ENCODE measurements around the gene MBNL1.
A peak's percentile ranks its signal among the peaks of the same experiment; 100 is the strongest.
"Not testable (repeated sequence)": the region's sequence is repeated elsewhere in the genome, so short reads cannot be mapped to it uniquely, and the experiment has no call there.

MBNL1 gene

GRCh38 chr3:152416808-152417580 is 148.3 kb downstream of the MBNL1 start:
- DNase-seq, result no peak

GRCh38 chr3:152419748-152420147 is 151.0 kb downstream of the MBNL1 start:
- DNase-seq, result no peak

DNA sequence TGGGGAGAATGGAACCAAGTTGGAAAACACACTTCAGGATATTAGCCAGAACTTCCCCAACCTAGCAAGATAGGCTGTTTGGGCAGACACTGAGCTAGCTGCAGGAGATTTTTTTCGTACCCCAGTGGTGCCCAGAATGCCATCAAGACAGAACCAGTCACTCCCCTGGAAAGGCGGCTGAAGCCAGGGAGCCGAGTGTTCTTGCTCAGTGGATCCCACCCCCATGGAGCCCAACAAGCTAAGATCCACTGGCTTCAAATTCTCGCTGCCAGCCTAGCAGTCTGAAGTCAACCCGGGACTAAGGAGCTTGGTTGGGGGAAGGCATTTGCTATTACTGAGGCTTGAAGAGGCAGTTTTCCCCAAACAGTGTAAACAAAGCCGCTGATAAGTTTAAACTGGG is 152.4 kb downstream of the MBNL1 start:
- DNase-seq, result no peak

- no peak for DNase-seq
These were observed 157.7 kb downstream of the MBNL1 start for GRCh38 chr3:152426393-152426792.

DNA sequence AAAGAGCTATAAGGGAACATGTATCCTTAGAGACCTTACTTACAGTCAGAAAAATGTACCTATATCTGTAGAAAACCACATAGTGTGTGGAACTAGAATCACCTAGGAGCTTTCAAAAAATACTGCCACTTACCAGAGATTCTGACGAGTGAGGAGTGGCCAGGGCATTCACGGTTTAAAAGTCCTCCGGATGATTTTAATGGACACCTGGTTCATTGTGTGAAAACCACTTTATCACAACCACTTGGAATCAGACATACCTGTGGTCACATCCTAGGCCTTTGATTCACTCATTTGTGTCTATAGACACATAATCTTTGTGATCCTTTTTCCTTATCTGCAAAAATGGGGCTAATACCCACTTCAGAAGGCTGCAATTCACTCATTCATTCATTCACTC is 159.8 kb downstream of the MBNL1 start:
- DNase-seq, result no peak

DNA sequence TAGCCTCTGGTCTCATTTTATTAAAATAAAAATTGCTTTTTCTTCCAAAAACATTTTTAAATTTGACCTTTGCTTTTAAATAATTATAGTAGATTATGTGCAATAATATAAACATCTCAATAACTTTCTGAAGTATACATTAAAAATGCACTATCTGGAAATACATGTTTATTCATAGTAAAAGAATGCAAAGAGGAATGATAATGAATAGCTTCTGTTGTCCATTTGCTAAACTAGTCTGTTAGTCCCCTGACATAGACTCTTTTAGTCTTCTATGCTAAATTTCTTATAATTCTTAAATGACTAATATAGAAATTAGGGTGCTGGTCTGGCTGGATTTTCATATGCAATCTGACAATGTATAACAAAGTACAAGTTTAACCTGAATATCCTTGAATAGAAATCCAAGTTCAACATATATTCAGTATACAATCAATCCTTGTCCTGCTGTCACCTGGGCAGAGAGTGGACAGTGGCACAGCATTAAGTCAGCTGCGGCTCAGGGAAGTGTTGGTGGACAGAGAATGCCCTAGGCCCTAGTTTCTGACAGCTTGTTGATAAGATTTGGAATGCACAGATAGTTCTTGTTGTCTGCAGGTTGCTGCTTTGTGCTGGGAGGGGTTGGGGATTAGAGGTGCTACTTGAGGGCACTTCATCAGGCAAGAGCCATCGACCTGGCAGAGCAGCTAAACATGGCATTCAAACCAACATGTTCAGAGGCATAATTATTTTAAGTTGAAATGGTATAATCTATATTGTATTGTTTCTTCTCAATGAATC is 161.7 kb downstream of the MBNL1 start:
- DNase-seq, result no peak

DNA sequence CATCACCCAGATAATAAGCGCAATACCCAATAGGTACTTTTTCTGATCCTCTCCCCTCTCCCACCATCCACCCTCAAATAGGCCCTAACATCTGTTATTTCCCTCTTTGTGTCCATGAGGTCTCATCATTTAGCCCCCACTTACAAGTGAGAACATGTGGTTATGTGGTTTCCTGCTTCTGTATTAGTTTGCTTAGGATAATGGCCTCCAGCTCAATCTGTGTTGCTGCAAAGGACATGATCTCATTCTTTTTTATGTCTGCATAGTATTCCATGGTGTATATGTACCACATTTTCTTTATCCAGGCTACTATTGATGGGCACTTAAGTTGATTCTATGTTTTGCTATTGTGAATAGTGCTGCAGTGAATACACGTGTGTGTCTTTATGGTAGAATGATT is 165.4 kb downstream of the MBNL1 start:
- DNase-seq, result no peak

DNA sequence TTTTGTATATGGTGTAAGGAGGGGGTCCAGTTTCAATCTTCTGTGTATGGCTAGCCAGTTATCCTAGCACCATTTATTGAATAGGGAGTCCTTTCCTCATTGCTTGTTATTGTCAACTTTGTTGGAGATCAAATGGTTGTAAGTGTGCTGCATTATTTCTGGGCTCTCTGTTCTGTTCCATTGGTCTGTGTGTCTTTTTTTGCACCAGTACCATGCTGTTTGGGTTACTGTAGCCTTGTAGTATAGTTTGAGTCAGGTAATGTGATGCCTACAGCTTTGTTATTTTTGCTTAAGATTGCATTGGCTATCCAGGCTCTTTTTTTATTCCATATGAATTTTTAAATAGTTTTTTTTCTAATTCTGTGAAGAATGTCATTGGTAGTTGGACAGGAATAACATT is 166.5 kb downstream of the MBNL1 start:
- DNase-seq, result not testable (repeated sequence)

DNA sequence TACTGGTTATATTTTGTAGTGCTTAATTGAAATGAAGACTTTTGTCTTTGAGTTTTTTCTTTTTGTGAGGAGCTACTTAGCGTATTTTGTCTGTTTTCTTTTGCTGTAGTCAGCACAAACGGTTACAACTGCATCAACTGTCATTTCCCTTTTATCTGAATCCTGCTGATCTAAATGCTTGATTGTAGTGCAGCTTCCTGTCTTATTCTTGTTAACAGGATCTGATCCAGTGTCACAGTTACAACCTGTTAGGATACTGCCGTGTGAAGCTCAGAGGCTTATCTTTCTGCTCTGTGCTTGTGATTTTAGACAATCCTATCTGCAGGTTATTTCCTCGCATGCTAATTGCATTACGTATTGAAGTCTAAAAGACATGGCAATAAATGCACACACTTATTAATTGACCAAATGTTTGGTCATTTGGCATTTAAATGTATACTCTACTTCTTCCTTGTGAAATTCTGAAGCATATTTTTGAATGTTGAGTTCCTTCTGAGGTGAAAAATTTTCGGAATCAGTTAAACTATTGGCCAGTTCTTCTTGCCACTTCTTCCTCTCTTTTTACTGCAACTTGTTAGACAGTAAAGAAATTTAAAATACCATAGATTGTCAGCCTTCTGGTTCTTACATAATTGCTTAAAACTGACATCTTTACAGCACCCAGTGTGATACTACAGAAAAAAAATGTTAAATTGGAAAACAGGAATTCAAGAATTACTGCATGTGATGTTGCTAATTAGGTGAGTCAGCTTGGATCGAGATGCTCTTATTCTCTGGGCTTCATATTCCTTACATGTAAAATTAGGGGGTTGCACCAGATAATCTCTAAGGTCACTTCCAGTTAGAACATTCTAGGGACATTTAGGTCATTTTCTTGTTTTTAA is 168.2 kb downstream of the MBNL1 start:
- DNase-seq, result no peak

GRCh38 chr3:152438181-152438580 is 169.5 kb downstream of the MBNL1 start:
- no peak for DNase-seq

GRCh38 chr3:152438706-152439105 is 170.0 kb downstream of the MBNL1 start:
- no peak for DNase-seq

DNA sequence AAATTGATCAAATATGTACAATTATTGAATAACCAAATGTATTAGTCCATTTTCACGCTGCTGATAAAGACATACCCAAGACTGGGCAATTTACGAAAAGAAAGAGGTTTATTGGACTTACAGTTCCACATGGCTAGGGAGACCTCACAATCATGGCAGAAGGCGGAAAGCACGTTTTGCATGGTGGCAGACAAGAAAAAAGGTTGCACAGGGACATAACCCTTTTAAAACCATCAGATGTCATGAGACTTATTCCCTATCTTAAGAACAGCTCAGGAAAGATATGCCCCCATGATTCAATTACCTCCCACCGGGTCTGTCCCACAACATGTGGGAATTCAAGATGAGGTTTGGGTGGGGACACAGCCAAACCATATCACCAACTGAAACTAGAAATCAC is 171.5 kb downstream of the MBNL1 start:
- DNase-seq, result not testable (repeated sequence)

- no peak for DNase-seq
These were observed 174.7 kb downstream of the MBNL1 start for GRCh38 chr3:152443212-152444023.

DNA sequence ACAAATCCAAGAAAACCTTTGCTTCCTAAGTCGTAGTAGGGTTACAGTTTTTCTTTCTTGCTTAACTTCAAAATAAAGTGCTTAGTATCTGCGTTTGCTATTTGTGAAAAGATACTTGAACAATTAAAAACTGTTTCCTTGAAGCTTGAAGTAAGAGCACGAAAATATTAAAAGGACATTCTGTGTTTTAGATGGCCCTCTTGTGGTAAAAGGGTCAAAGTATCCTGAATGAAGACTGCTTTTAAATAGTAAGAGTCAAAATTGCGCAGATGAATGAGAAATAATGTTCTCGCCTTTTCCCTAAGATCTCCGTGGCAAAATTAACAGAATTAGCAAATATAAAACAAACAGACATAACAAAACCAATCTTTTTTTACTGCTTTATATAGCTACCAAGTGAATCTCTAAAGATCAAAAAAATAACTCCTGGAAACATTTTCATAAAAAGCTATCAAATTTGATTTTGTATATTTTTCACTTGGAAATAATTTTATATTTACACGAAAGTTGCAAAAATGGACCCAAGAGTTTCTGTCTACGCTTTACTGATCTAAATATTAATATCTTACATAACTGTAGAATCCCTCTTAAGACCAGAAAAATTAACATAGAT is 175.4 kb downstream of the MBNL1 start:
- DNase-seq, result peak; percentile 72

DNA sequence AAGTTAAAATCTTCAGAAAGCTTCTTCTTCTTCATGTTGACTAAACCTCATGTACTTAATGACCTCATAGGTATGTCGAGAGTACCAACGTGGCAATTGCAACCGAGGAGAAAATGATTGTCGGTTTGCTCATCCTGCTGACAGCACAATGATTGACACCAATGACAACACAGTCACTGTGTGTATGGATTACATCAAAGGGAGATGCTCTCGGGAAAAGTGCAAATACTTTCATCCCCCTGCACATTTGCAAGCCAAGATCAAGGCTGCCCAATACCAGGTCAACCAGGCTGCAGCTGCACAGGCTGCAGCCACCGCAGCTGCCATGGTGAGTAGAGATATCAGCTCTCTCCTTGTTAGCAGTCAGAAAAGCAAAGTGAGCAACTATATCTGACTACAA is 176.5 kb downstream of the MBNL1 start:
- no peak for DNase-seq

DNA sequence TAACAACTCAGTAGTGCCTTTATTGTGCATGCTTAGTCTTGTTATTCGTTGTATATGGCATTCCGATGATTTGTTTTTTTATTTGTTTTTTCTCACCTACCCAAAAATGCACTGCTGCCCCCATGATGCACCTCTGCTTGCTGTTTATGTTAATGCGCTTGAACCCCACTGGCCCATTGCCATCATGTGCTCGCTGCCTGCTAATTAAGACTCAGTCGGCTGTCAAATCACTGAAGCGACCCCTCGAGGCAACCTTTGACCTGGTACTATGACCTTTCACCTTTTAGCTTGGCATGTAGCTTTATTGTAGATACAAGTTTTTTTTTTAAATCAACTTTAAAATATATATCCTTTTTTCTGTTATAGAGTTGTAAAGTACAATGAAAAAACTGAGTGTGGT is 177.8 kb downstream of the MBNL1 start:
- no peak for DNase-seq

GRCh38 chr3:152447511-152447910 is 178.8 kb downstream of the MBNL1 start:
- no peak for DNase-seq

DNA sequence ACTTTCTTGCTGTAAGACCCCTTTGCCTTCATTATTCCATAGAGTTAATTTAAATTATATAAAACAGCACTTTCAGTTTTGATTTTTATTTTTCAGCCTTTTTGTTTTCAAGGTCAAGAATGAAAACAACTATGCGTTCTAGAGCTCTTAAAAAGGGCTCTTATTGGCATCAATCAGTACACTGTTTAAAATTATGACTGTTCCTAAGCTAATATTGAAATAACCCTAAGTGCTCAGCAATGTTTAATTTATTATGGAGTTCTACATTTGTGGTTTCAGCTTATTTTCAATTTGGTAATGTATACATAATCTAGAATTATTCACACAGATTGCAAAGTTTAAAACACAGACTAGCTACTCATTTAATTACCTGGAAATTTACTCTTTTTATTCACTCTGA is 179.4 kb downstream of the MBNL1 start:
- no peak for DNase-seq

DNA sequence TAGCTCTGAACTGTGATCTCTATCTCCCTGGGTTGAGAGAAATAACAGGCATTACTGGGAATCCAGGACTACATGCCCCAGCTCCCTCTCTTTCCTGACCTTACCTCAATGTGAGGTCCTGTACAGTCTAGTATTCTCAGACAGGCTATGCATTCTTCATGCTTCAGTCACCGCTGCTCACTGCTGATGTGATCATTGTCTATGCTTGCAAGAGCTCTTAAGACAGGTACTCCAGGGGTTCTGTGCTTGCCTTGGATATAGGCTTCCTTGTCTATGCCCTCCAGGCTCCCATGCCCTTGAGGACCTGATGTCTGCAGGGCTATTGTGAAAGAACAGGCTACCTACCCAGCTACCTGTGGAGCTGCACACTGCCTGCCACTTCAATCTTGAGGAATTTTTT is 183.6 kb downstream of the MBNL1 start:
- peak; percentile 56 for DNase-seq

- no peak for DNase-seq
These were observed 185.5 kb downstream of the MBNL1 start for GRCh38 chr3:152454076-152454875.

GRCh38 chr3:152455989-152456388 is 187.3 kb downstream of the MBNL1 start:
- DNase-seq, result no peak
